HuH-7 (cell line): ENCODE results near the gene SAP30BP.

Experiments
- DNase-seq: peaks from one replicate; pipeline ENCODE4 v3.0.0; 2011; ENCODE audit warnings: low spot score

SAP30BP gene

GRCh38 chr17:75666959-75667790, at the start of gene SAP30BP, which contains the start of gene RECQL5:
Gene SAP30BP (plus strand): TSS chr17:75667338. CDS start chr17:75667373, 35 bp downstream.
Gene RECQL5 (minus strand): TSS chr17:75667154. CDS start chr17:75666557, 597 bp downstream.
- DNase-seq: peak; percentile 92

GRCh38 chr17:75617675-75618074, 49.5 kb upstream of the SAP30BP start:
- DNase-seq: no peak

GRCh38 chr17:75619506-75620431, 47.4 kb upstream of the SAP30BP start:
- DNase-seq: peak; percentile 96

DNA sequence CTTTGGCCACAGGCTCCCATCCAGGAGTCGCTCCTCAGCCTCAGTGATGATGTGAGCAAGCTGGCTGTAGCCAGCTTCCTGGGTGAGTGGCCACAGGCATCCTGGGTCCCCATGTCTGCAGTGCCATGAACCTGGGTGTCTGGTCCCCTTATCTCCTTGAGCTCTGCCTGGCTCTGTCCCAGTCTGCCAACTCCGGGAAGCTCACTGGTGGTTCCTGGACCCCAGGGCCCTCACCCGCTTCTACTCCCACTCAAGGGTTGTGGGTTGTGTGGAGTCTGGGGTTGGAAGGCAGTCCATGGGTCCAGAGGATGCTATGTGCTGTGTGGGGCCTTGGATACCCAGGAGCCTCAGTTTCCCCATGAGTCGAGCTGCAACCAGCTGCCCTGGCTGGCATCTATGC, 45.6 kb upstream of the SAP30BP start:
- DNase-seq: no peak

DNA sequence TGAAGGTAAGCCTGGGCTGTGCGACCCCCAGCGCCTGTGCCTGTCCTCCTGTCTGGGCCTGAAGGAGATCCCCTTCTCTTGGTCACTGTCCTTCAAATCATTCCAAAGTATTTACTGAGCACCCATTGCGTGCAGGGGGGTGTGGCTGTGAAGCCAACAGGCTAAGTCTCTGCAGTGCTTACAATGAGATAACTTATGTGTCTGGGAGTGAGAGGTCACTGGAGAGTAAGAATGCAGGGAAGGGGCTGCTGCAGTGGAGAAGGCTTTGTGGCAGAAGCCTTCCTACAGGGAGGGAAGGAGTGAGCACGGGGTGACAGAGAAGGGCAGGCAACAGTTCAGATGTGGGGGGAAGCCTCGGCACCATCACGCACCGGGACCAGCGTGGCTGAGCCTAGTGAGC, 45.1 kb upstream of the SAP30BP start:
- no peak for DNase-seq

GRCh38 chr17:75622771-75623273, 44.3 kb upstream of the SAP30BP start:
- DNase-seq: no peak

DNA sequence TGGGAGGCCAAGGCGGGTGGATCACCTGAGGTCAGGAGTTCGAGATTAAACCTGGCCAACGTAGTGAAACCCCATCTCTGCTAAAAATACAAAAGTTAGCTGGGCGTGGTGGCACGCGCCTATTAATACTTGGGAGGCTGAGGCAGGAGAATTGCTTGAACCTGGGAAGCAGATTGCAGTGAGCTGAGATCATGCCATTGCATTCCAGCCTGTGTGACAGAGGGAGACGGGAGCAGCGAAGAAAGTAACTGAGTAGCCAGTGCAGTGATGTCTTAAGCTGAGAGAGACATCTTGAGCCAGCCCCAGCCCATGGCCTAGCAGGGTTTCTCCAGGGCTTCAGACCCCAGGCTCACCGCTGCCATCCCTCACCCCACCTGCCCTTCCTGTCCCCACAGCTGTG, 43.8 kb upstream of the SAP30BP start:
- DNase-seq: no peak

GRCh38 chr17:75624021-75624420, 43.1 kb upstream of the SAP30BP start:
- DNase-seq: no peak

- DNase-seq: no peak
Measured at GRCh38 chr17:75624714-75625345, 42.3 kb upstream of the SAP30BP start.

GRCh38 chr17:75625813-75626486, 41.2 kb upstream of the SAP30BP start:
- peak; percentile 95 for DNase-seq

GRCh38 chr17:75626496-75627038, 40.6 kb upstream of the SAP30BP start:
- no peak for DNase-seq

GRCh38 chr17:75627094-75627493, 40.0 kb upstream of the SAP30BP start:
- DNase-seq: no peak

GRCh38 chr17:75628425-75628824, 38.7 kb upstream of the SAP30BP start:
- no peak for DNase-seq

- DNase-seq: no peak
Measured at GRCh38 chr17:75629157-75629556, 38.0 kb upstream of the SAP30BP start.

DNA sequence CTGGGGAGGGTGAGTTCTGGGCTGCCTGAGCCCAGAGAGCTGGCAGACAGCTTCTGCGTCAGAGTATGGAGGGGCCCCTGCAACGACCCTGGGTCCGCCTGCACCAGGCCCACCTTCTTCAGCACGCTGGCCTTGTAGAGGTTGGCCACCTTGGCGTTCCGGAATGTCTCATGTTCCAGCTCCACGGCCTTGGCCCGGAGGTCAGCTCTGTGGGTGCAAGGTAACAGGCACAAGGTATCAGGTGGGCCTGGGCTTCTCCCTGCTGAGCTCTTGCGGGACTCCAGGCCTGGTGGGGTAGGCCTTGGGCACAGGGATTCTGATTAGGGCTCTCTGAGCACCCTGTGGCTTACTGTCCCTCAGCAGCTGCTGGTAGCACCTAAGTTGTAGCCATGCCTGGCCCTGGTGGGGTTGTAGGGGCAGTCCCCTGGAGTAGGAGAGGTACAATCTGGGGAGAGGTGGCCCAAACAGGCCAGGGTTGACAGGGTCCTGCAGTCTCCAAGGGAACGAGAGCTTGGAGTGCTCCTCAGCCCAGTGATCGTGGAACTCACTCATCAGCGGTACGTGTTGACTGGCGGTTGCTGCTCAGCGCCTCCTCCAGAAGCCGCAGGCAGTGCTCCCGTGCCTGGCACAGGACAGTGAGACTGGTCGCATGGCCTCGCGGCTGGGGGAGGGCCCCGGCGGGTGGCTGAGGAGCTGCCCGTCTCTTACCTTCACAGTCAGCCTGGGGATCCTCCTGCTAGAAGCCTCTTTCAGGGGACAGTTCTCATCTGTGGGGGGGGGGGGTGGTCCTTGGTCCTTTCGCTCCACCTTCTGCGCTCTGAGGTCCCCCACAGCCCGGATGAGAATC, 36.8 kb upstream of the SAP30BP start:
- no peak for DNase-seq

DNA sequence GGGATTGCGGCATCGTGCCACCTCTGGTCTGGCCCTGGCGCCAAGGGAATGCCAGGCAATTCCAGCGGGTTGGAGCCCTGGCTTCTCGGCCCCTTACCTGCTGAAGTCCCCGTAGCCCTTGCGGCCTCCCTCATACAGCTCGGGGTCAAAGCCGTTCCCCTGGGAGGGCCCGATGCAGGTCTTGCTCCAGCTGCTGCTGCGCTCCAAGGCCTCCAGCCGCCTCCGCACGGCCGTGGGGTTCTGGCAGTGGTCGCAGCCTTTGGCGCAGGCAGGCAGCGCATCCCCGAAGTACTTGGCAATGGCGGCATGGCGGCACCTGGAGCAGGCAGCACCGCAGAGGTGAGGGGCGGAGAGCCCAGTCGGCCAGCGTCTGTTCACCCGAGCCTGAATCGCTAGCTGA, 35.8 kb upstream of the SAP30BP start:
- no peak for DNase-seq

DNA sequence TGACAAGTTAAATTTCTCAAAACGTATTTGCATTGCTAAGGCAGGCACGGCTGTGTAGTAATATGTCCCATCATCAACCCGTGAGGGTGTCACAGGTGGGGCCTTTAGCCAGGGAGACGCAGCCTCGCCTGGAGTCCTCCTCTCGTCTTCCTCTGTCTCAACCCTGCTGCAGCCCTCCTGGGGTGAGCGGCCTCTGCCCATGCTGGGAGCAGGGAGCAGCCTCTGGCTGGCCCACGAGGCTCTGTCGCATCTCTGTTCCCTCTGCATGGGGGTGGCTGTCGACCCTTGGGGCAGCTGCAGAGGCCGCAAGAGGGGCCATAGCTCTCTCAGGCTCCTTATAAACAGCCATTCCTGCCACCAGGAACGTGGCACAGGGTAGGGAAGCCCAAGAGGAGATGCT, 34.7 kb upstream of the SAP30BP start:
- no peak for DNase-seq

- peak; percentile 99 for DNase-seq
Measured at GRCh38 chr17:75632863-75633485, 34.2 kb upstream of the SAP30BP start, which contains the start of gene SMIM5. Gene SMIM5 (plus strand): TSS chr17:75633434. CDS start chr17:75640202, 6,768 bp downstream.

DNA sequence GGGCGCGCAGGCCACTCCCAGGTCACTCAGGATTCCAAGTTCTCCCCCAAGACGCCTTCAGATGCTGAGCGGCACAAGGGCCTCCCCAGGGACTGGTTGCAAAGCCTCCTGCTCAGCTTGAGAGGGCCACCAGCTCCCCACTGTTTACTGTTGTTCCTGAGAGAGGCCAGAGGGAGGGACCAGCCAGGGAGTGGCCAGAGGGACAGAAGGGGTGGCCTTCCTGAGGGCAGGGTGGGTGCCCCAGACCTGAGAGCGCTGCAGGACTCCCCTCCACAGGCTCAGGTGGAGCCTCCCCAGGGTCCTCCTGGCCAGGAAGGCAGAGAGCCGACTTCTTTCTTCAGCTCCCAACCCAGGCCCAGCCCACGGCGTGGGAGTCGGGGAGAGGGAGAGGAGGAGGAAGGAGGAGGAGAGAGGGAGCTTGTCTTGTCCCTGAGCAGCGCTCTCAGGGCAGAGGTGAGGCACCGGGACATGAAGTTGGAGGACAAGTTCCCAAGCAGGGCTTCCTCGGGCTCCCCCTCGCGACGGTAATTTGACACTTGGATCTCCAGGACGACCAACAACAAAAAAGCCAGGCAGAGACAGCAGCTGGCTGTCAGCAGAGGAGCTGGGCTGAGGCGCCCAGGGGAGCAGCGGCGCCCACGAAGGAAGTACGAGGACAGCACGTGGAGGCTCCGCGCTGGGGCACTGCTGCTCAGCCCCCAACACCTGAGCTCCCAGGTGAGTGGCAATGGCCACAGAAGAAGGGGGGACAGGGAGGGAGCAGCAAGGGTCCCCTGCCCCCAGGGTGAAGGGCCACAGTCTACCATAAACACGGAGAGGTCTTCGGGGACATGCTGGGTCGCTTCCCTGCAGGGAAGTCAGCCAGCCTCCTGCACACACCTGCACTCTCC, 33.4 kb upstream of the SAP30BP start:
- DNase-seq: peak; percentile 98
